HEK293T (cell line): Measurements from ENCODE around the gene C17orf50.

ENCODE experiments used
- ARNT ChIP-seq: fragments of 450-650 bp; IDR thresholded peaks from 2 replicates; pipeline ENCODE4 v1.6.1; 2017; ENCODE audit warnings: mild to moderate bottlenecking
- BHLHE40 ChIP-seq: fragments of 450-650 bp; IDR thresholded peaks from 2 replicates; pipeline ENCODE4 v1.6.1; 2016; ENCODE audit warnings: mild to moderate bottlenecking, moderate library complexity, borderline replicate concordance
- CTBP1 ChIP-seq: fragments of 450-650 bp; IDR thresholded peaks from 2 replicates; pipeline ENCODE4 v1.6.1; 2016; ENCODE audit warnings: borderline replicate concordance
- ELF4 ChIP-seq: fragments of 450-650 bp; IDR thresholded peaks from 2 replicates; pipeline ENCODE4 v1.6.1; 2017; ENCODE audit warnings: antibody characterized with exemption
- FOXA1 ChIP-seq: fragments of 450-650 bp; IDR thresholded peaks from 2 replicates; pipeline ENCODE4 v1.6.1; 2016; ENCODE audit warnings: mild to moderate bottlenecking
- FOXK2 ChIP-seq: fragments of 450-650 bp; IDR thresholded peaks from 2 replicates; pipeline ENCODE4 v1.6.1; 2016; ENCODE audit warnings: mild to moderate bottlenecking
- FOXM1 ChIP-seq: fragments of 450-650 bp; IDR thresholded peaks from 2 replicates; pipeline ENCODE4 v1.6.1; 2017; ENCODE audit warnings: mild to moderate bottlenecking, borderline replicate concordance
- L3MBTL2 ChIP-seq: fragments of 450-650 bp; conservative IDR thresholded peaks from 2 replicates; pipeline ENCODE4 v1.6.1; 2016; ENCODE audit warnings: mild to moderate bottlenecking
- NFRKB ChIP-seq: fragments of 450-650 bp; IDR thresholded peaks from 2 replicates; pipeline ENCODE4 v1.6.1; 2016; ENCODE audit warnings: mild to moderate bottlenecking, moderate library complexity
- SP1 ChIP-seq: fragments of 450-650 bp; IDR thresholded peaks from 2 replicates; pipeline ENCODE4 v1.6.1; 2017
- SUZ12 ChIP-seq: fragments of 450-650 bp; IDR thresholded peaks from 2 replicates; pipeline ENCODE4 v1.6.1; 2016; ENCODE audit warnings: mild to moderate bottlenecking
- TARDBP ChIP-seq: fragments of 450-650 bp; IDR thresholded peaks from 2 replicates; pipeline ENCODE4 v1.6.1; 2016
- ZNF384 ChIP-seq: fragments of 450-650 bp; IDR thresholded peaks from 2 replicates; pipeline ENCODE4 v1.6.1; 2016
- TF ChIP-seq, protein P1 (sequence below): fragments of 450-650 bp; IDR thresholded peaks from 2 replicates; pipeline ENCODE4 v1.6.1; 2016

DNA sequence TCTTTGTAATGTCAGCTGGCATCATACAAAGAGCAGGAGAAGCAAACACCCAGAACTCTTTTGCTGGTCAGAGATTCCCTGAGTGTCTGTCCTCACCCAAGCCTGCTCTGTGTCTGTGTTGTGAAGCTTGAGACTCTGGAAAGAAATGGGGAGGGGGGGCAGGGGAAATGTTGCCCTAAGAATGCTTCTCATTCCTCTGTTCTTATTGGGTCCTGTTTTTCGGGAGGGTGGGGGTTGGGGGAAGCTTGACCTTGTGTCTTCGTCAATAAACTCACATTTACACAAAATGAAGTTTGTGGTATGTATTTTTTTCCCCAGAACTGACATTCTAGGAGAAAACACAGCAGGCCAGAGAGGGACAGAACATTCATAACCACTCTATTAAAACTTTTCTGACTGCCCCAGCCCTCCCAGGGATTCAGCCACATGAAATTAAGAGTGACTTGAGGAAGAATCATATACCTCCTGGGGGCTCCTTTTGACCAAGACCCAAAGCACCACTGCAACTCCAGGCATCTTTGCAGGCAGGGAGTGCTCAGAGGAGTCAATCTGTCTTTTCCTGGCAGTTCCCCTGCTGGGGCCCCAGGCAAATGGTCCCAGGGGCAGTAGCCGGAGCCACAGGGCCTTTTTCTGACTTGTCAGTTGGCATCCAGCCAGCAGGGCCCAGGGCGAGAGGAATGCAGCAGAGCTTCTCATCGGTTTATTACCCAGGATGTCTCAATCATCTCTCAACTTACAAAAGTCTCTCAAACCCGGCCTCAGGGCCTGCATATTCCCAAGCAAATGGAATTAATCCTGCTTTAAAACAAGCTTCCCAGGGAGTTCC lies 34.3 kb upstream of the C17orf50 start:
- TF ChIP-seq CTBP1 (no peak), NFRKB (no peak), FOXM1 (no peak), SUZ12 (no peak), ZNF384 (no peak), TARDBP (no peak), ELF4 (no peak), SP1 (no peak), ARNT (no peak), FOXA1 (no peak), BHLHE40 (no peak), L3MBTL2 (no peak), FOXK2 (no peak)
- TF ChIP-seq, protein P1, sequence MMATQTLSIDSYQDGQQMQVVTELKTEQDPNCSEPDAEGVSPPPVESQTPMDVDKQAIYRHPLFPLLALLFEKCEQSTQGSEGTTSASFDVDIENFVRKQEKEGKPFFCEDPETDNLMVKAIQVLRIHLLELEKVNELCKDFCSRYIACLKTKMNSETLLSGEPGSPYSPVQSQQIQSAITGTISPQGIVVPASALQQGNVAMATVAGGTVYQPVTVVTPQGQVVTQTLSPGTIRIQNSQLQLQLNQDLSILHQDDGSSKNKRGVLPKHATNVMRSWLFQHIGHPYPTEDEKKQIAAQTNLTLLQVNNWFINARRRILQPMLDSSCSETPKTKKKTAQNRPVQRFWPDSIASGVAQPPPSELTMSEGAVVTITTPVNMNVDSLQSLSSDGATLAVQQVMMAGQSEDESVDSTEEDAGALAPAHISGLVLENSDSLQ = peak; percentile 74
